Activated CD4-positive, alpha-beta T cell treated with anti-CD3 and anti-CD28 coated beads, Interleukin-2, amount 50 U/mL, for 24 hours (primary cell): Measurements from ENCODE around the gene NTM.
"Not testable (repeated sequence)": the region's sequence is repeated elsewhere in the genome, so short reads cannot be mapped to it uniquely, and the experiment has no call there.

Experiments
- DNase-seq, 2 donors: peaks; one replicate each; pipeline ENCODE4 v3.0.0-alpha.2; 2020; ENCODE audit warnings: low read depth in 1 of 2, low spot score in 1 of 2

The NTM gene

GRCh38 chr11:132315696-132316095 lies 945.3 kb downstream of the NTM start:
- no peak for DNase-seq

- no peak for DNase-seq
Observed at GRCh38 chr11:132318421-132319157, 948.2 kb downstream of the NTM start.

- DNase-seq = not testable (repeated sequence)
Observed at GRCh38 chr11:132319419-132319818, 949.0 kb downstream of the NTM start.

GRCh38 chr11:132330515-132330914 lies 960.1 kb downstream of the NTM start:
- no peak for DNase-seq

GRCh38 chr11:132332521-132332920 lies 962.1 kb downstream of the NTM start:
- DNase-seq = no peak

- DNase-seq = no peak
Observed at GRCh38 chr11:132334769-132335280, 964.4 kb downstream of the NTM start.

- DNase-seq = no peak
Observed at GRCh38 chr11:132335311-132335710, 964.9 kb downstream of the NTM start.

- no peak for DNase-seq
Observed at GRCh38 chr11:132336781-132337535, 966.5 kb downstream of the NTM start.

GRCh38 chr11:132337819-132338416 lies 967.5 kb downstream of the NTM start:
- DNase-seq = no peak

- DNase-seq = no peak
Observed at GRCh38 chr11:132342408-132342807, 972.0 kb downstream of the NTM start.

- no peak for DNase-seq
Observed at GRCh38 chr11:132343445-132344175, 973.2 kb downstream of the NTM start.

- DNase-seq = no peak
Observed at GRCh38 chr11:132346558-132347148, 976.2 kb downstream of the NTM start.

- DNase-seq = no peak
Observed at GRCh38 chr11:132347156-132348090, 977.0 kb downstream of the NTM start.

- no peak for DNase-seq
Observed at GRCh38 chr11:132349811-132350733, 979.7 kb downstream of the NTM start.

GRCh38 chr11:132351050-132351449 lies 980.6 kb downstream of the NTM start:
- no peak for DNase-seq

GRCh38 chr11:132352497-132352896 lies 982.1 kb downstream of the NTM start:
- no peak for DNase-seq

GRCh38 chr11:132353255-132353654 lies 982.8 kb downstream of the NTM start:
- DNase-seq = no peak

GRCh38 chr11:132357811-132358572 lies 987.6 kb downstream of the NTM start:
- DNase-seq = no peak
